GM06990 (cell line): ENCODE results near the gene MGLL.

ENCODE experiments used
- DNase-seq: peaks from one replicate; pipeline ENCODE4 v3.0.0-alpha.2; 2011; ENCODE audit not compliant: insufficient read length; ENCODE audit errors: extremely low read depth
- H3K27me3 ChIP-seq: replicated peaks from 2 replicates; pipeline ENCODE4 v1.6.0; 2011; ENCODE audit warnings: low read length; ENCODE audit not compliant: control insufficient read depth, insufficient read depth
- H3K36me3 ChIP-seq: 2 replicates; pipeline ENCODE4 v1.5.1; 2011; ENCODE audit warnings: low read length; ENCODE audit not compliant: control insufficient read depth, insufficient read depth
- H3K4me3 ChIP-seq: replicated peaks from 2 replicates; pipeline ENCODE4 v1.5.1; 2011; ENCODE audit warnings: low read depth, mild to moderate bottlenecking, control low read depth, low read length
- TF ChIP-seq, protein P1 (sequence below): IDR thresholded peaks from 2 replicates; pipeline ENCODE4 v1.5.1; 2011; ENCODE audit warnings: low read length, control low read depth, mild to moderate bottlenecking, inconsistent platforms; ENCODE audit not compliant: insufficient read depth, poor library complexity, severe bottlenecking

Gene MGLL

GRCh38 chr3:127827808-127828207, 5.5 kb upstream of the MGLL start:
- DNase-seq: no peak
- H3K27me3 ChIP-seq: no peaks in the 10 kb centered on the region
- H3K4me3 ChIP-seq: no peak overlapping the region
- TF ChIP-seq, protein P1, sequence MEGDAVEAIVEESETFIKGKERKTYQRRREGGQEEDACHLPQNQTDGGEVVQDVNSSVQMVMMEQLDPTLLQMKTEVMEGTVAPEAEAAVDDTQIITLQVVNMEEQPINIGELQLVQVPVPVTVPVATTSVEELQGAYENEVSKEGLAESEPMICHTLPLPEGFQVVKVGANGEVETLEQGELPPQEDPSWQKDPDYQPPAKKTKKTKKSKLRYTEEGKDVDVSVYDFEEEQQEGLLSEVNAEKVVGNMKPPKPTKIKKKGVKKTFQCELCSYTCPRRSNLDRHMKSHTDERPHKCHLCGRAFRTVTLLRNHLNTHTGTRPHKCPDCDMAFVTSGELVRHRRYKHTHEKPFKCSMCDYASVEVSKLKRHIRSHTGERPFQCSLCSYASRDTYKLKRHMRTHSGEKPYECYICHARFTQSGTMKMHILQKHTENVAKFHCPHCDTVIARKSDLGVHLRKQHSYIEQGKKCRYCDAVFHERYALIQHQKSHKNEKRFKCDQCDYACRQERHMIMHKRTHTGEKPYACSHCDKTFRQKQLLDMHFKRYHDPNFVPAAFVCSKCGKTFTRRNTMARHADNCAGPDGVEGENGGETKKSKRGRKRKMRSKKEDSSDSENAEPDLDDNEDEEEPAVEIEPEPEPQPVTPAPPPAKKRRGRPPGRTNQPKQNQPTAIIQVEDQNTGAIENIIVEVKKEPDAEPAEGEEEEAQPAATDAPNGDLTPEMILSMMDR: no peak
- no peaks in the 10 kb centered on the region for H3K36me3 ChIP-seq

- DNase-seq: no peak
These were observed 3.4 kb upstream of the MGLL start for GRCh38 chr3:127825756-127826155.

DNA sequence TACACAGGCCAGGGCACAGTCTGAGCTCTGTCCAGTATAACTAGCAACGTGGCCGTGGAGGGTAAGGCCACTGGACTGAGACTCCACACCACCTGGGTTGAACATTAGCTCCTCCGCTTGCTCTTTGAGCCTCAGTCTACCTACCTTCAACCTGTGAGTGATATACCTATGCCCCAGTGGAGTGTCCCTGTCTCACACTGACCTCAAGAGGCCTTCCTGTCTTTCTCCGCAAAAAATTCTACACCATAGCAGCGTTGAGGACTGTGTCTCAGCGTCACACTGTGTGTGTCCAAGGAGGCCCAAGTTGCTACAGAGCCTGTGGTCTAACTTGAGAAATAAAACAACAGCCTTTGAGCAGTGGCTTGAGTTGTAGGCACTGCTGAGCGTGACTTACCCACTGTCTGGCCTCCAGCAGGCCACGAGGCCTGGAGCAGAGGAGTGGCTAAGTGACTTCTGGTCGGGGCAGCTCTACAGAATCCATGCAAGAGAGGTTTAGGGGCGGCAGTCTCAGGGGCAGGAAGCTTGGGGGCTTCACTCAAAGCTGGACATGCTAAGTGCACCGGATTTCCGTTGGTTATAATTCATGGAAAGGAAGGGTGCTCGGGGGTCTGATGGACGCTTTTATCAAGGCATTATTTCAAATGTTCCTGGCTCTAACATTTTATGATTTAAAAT, 2.0 kb upstream of the MGLL start:
- DNase-seq: no peak
- Histone ChIP-seq H3K27me3 (no peaks in the 10 kb centered on the region), H3K4me3 (no peak overlapping the region), H3K36me3 (peaks cover under 1% of the 10 kb centered on the region; the same call in 1 of the 2 replicates)
- TF ChIP-seq, protein P1: no peak

More at GRCh38 chr3:127825756-127826155, 3.4 kb upstream of the MGLL start:
- H3K4me3 ChIP-seq: no peak overlapping the region
- H3K27me3 ChIP-seq: no peaks in the 10 kb centered on the region
- no peaks in the 10 kb centered on the region for H3K36me3 ChIP-seq
- TF ChIP-seq, protein P1: no peak

GRCh38 chr3:127823426-127823857, 1.1 kb upstream of the MGLL start:
- Histone ChIP-seq H3K4me3 (peak overlapping the region; percentile 64), H3K36me3 (peaks cover 6% of the 10 kb centered on the region), H3K27me3 (no peaks in the 10 kb centered on the region)
- no peak for DNase-seq
- TF ChIP-seq, protein P1: peak; percentile 27

GRCh38 chr3:127822682-127823425, 539 bp upstream of the MGLL start:
- peak; percentile 85 for DNase-seq
- H3K4me3 ChIP-seq: peak overlapping the region; percentile 87
- H3K36me3 ChIP-seq: peaks cover 6% of the 10 kb centered on the region
- no peaks in the 10 kb centered on the region for H3K27me3 ChIP-seq
- TF ChIP-seq, protein P1: no peak
